CD4-positive, CD25-positive, alpha-beta regulatory T cell (primary cell): ENCODE data around the gene GOLT1B. TPM values are rescaled to one million over a fixed set of nuclear protein-coding genes. Genes with fewer than 3 reads are reported as not detected.

ENCODE experiments used
- polyA plus RNA-seq, 4 donors: library from polyadenylated mRNA; unstranded; fragments of 300-500 nt; fragmentation: Illumina TruSeq; gene quantifications; one replicate each; pipeline ENCODE4 v1.2.3, GENCODE V29; 2021
- total RNA-seq: library from RNA; stranded (reverse); gene quantifications from one replicate; pipeline ENCODE4 v1.2.3, GENCODE V29; 2022

GOLT1B gene
- total and polyA plus RNA-seq, 5 donors from 2014 or later: 28.9 to 43.1 (median 36.4) TPM

Other genes with a start within 250 kb of the GOLT1B start
- not detected for gene SLCO1A2, start 166.9 kb upstream of the GOLT1B start, total RNA-seq
- not detected for gene SLCO1A2, start 166.9 kb upstream of the GOLT1B start, polyA plus RNA-seq
- not detected for gene IAPP, start 128.9 kb upstream of the GOLT1B start, total RNA-seq
- gene IAPP, start 128.9 kb upstream of the GOLT1B start, polyA plus RNA-seq: not detected
- gene PYROXD1, start 64.1 kb upstream of the GOLT1B start, total RNA-seq: 61.8 TPM
- 10 to 100 TPM; 25.9 to 46.0 (median 38.9) TPM for gene PYROXD1, start 64.1 kb upstream of the GOLT1B start, polyA plus RNA-seq
- gene RECQL, start 154 bp upstream of the GOLT1B start, total RNA-seq: 39.6 TPM
- gene RECQL, start 154 bp upstream of the GOLT1B start, polyA plus RNA-seq: 10 to 100 TPM; 66.5 to 84.4 (median 75.3) TPM
- 0.76 TPM for gene SPX, start 24.5 kb downstream of the GOLT1B start, total RNA-seq
- under 1 TPM in 3 of 4 donors, not detected in 1; 0.09 to 0.59 (median 0.17) TPM for gene SPX, start 24.5 kb downstream of the GOLT1B start, polyA plus RNA-seq
- not detected for gene GYS2, start 103.1 kb downstream of the GOLT1B start, total RNA-seq
- under 1 TPM in 2 of 4 donors, not detected in 2; 0.08 to 0.09 TPM for gene GYS2, start 103.1 kb downstream of the GOLT1B start, polyA plus RNA-seq
- 602 TPM for gene LDHB, start 156.1 kb downstream of the GOLT1B start, total RNA-seq
- gene LDHB, start 156.1 kb downstream of the GOLT1B start, polyA plus RNA-seq: 1,000 to 10,000 TPM; 1,925 to 2,327 (median 2,062) TPM